Vagina (tissue), 2 donors: ENCODE data around the gene ZNF791. TPM values are rescaled to one million over a fixed set of nuclear protein-coding genes. Genes with fewer than 3 reads are reported as not detected.
A peak's percentile ranks its signal among the peaks of the same experiment; 100 is the strongest.

ENCODE experiments used
- DNase-seq, 2 donors: peaks; one replicate each; pipeline ENCODE4 v3.0.0-alpha.2; 2017; ENCODE audit errors: extremely low spot score in 2 of 2
- H3K27ac ChIP-seq: fragments of 200-600 bp; sonication (generic); one replicate; pipeline ENCODE4 v1.5.1; 2019
- H3K27me3 ChIP-seq: fragments of 200-600 bp; sonication (generic); one replicate; pipeline ENCODE4 v1.5.1; 2019
- H3K36me3 ChIP-seq, 2 donors: fragments of 200-600 bp; sonication (generic); one replicate each; pipeline ENCODE4 v1.5.1; 2017 to 2019
- H3K4me1 ChIP-seq: fragments of 200-600 bp; sonication (generic); one replicate; pipeline ENCODE4 v1.5.1; 2019
- H3K4me3 ChIP-seq, 2 donors: fragments of 200-600 bp; sonication (generic); 1 replicate in 1 of 2; 2 replicates in 1 of 2; pipeline ENCODE4 v1.5.1; 2016 to 2019
- H3K9me3 ChIP-seq: fragments of 200-600 bp; sonication (generic); one replicate; pipeline ENCODE4 v1.5.1; 2019
- POLR2A ChIP-seq, 2 donors: fragments of 450-650 bp; IDR thresholded peaks; one replicate each; pipeline ENCODE4 v1.6.1; 2017; ENCODE audit warnings: antibody characterized with exemption in 2 of 2, mild to moderate bottlenecking in 2 of 2, moderate library complexity in 2 of 2
- POLR2AphosphoS5 ChIP-seq, 2 donors: sonication (generic); formaldehyde crosslinking; IDR thresholded peaks; one replicate each; pipeline ENCODE4 v1.9.0; 2017; ENCODE audit warnings: antibody characterized with exemption in 2 of 2, mild to moderate bottlenecking in 2 of 2, low read depth in 1 of 2; ENCODE audit not compliant: insufficient read depth in 1 of 2
- intact Hi-C: fragments of 100-400 bp; cut with DNase I; formaldehyde crosslinking; loops from one replicate; pipeline ENCODE4 v1.15.1; 2023
- total RNA-seq: library from RNA; depleted of rRNA; stranded (reverse); fragments of >200 nt; gene quantifications from one replicate; pipeline ENCODE4 v1.2.3, GENCODE V29; 2016
- TF ChIP-seq, protein P1 (sequence below), 3 experiments: fragments of 450-650 bp in 2 of 3; fragments of 200-600 bp in 1 of 3; sonication (generic) in 1 of 3; IDR thresholded peaks; one replicate each; pipeline ENCODE4 v1.5.1; 2017 to 2019; ENCODE audit warnings: antibody characterized with exemption in 3 of 3, mild to moderate bottlenecking in 2 of 3, moderate library complexity in 2 of 3

Gene ZNF791
- total RNA-seq, 1 donor from 2014 or later: 17.9 TPM

DNA sequence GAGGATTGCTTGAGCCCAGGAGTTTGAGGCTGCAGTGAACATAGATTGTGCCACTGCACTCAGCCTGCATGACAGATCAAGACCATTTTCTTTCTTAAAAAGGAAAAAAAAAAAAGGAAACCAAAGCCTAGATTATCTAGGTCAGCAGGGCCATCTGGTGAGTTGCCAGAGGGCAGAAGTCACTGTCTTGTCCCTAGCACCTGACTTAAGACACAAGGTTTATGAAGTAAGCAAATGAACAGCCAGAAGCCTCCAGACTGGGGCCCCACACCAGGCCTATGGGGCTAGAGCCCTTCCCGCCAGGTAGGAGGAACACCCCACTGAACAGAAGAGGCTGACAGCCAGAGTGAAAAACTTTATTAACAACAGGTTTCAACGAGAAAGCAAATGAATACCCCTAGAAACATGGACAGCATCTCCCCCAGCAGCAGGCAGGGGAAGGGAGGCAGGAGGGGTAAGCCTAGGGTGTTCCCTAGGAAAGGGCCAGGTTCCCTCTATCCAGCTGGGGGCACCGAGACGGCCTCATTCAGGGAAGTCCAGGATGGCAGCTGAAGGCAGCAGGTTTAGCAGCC lies 57.1 kb downstream of the ZNF791 start:
- no peak for DNase-seq

DNA sequence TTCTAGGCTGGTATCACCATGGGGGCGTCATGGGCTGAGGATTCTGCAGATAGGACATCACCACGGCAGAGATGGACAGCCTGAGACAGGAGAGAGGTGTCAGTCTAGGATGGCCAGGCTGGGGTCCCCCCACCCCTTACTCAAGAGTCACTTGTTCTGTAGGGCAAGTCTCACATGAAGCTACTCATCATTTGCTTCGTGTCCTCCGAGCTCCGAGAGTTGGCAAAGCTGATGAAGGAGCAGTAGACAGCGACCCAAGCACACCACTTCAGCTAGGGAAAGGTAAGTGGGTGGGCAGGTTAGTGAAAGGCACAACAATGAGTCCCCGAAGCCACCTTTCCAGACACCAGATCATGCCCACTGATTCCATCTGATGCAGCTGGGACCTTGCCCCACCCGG lies 57.6 kb downstream of the ZNF791 start:
- TF ChIP-seq POLR2A (IDR thresholded peaks at IDR 0.05): no peak
- TF ChIP-seq POLR2AphosphoS5 (IDR thresholded peaks at IDR 0.05; ENCODE audit: insufficient read depth in 1 of 2, low read depth in 1 of 2): no peak
- TF ChIP-seq, protein P1, sequence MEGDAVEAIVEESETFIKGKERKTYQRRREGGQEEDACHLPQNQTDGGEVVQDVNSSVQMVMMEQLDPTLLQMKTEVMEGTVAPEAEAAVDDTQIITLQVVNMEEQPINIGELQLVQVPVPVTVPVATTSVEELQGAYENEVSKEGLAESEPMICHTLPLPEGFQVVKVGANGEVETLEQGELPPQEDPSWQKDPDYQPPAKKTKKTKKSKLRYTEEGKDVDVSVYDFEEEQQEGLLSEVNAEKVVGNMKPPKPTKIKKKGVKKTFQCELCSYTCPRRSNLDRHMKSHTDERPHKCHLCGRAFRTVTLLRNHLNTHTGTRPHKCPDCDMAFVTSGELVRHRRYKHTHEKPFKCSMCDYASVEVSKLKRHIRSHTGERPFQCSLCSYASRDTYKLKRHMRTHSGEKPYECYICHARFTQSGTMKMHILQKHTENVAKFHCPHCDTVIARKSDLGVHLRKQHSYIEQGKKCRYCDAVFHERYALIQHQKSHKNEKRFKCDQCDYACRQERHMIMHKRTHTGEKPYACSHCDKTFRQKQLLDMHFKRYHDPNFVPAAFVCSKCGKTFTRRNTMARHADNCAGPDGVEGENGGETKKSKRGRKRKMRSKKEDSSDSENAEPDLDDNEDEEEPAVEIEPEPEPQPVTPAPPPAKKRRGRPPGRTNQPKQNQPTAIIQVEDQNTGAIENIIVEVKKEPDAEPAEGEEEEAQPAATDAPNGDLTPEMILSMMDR (IDR thresholded peaks at IDR 0.05): no peak
- H3K4me1 ChIP-seq: peaks cover 49% of the 10 kb centered on the region
- H3K27ac ChIP-seq: peak overlapping the region; percentile 96
- DNase-seq: no peak
- peak overlapping the region; percentile 77 to 83 for H3K4me3 ChIP-seq
- intact Hi-C loops: loop anchor here (10.0 kb wide), 1 partner anchor 54 kb away; the partner anchor contains the start of genes ZNF490 and ZNF791
- H3K9me3 ChIP-seq: no peaks in the 10 kb centered on the region
- peaks cover 0 to 15% of the 10 kb centered on the region in 2 donors for H3K36me3 ChIP-seq
- no peaks in the 10 kb centered on the region for H3K27me3 ChIP-seq

More for the DNA sequence above, 57.1 kb downstream of the ZNF791 start:
- Histone ChIP-seq H3K36me3 (peaks cover 0 to 18% of the 10 kb centered on the region in 2 donors), H3K4me1 (peaks cover 49% of the 10 kb centered on the region), H3K4me3 (peak overlapping the region in 1 of 2 donors; percentile 77), H3K27ac (no peak overlapping the region), H3K27me3 (no peaks in the 10 kb centered on the region), H3K9me3 (no peaks in the 10 kb centered on the region)
- intact Hi-C loops: loop anchor here (10.0 kb wide), 1 partner anchor 53 kb away; the partner anchor contains the start of genes ZNF490 and ZNF791
- TF ChIP-seq, protein P1 (IDR thresholded peaks at IDR 0.05): no peak

DNA sequence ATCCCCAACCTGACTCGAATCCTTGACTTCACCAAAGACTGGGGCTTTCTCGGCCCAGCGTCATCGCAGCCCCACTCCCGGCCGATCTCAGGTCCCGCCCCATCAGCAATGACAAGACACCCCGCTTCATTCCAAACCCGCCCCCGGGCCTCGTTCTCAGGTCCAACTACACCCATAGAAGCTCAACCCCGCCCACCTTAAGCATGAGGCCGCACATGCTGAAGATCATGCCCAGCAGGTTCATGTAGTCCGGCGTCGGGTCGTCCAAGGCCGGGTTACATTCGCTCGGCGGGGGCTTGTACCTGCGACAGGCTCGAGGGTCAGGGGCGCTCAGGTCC lies 58.2 kb downstream of the ZNF791 start:
- intact Hi-C loops: loop anchor here (1.0 to 10.0 kb wide), 2 partner anchors 12 to 54 kb away; partner anchors contain the start of genes DHPS, ZNF490 and ZNF791
- Histone ChIP-seq H3K36me3 (peaks cover 0 to 14% of the 10 kb centered on the region in 2 donors), H3K27ac (peak overlapping the region; percentile 96), H3K4me3 (peak overlapping the region; percentile 77 to 83), H3K4me1 (peaks cover 49% of the 10 kb centered on the region), H3K9me3 (no peaks in the 10 kb centered on the region), H3K27me3 (no peaks in the 10 kb centered on the region)
- no peak for DNase-seq
- TF ChIP-seq POLR2A (IDR thresholded peaks at IDR 0.05): no peak
- TF ChIP-seq POLR2AphosphoS5 (IDR thresholded peaks at IDR 0.05; ENCODE audit: insufficient read depth in 1 of 2, low read depth in 1 of 2): no peak
- TF ChIP-seq, protein P1 (IDR thresholded peaks at IDR 0.05): no peak

DNA sequence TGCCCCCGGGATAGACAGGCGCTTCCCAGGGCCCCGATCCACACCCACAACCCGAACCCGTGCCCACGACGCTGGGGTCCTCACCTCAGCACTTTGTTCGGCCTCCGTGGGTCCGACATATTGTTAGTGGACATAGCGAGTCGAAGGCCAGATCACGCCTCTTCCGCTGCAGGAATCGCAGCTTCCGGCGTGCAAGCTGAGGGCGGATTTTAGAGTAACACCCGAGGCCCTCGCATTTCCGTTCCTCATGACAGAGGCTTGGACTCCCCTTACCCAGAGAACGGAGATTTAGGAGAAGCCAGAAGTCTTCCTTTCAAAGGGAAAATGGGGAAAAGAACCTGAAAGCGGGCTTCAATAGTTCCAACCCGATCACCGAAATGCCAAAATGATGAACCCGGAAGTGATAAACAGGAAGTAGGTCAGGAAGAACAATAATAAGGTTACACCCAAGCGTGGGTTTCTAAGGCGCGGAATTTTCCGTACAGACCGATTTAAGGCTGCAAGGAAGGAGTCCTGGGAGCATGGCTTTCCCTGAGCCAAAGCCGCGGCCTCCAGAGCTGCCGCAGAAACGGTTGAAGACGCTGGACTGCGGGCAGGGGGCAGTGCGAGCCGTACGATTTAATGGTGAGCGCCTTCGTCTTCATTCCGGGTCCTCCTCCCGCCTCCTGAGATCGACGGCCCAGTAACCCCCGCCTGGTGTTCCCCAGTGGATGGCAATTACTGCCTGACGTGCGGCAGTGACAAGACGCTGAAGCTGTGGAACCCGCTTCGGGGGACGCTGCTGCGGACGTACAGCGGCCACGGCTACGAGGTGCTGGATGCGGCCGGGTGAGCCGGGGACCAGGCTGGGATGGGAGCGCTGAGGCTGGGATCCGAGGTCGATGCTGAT lies 58.8 kb downstream of the ZNF791 start:
- Histone ChIP-seq H3K4me1 (peaks cover 49% of the 10 kb centered on the region), H3K27me3 (no peaks in the 10 kb centered on the region), H3K9me3 (no peaks in the 10 kb centered on the region), H3K4me3 (peak overlapping the region; percentile 77 to 83), H3K36me3 (peaks cover 0 to 18% of the 10 kb centered on the region in 2 donors), H3K27ac (peak overlapping the region; percentile 96)
- intact Hi-C loops: loop anchor here (1.0 to 10.0 kb wide), 2 partner anchors 12 to 55 kb away; partner anchors contain the start of genes DHPS, ZNF490 and ZNF791
- no peak for TF ChIP-seq POLR2A (IDR thresholded peaks at IDR 0.05)
- TF ChIP-seq, protein P1 (IDR thresholded peaks at IDR 0.05): peak in 1 of 3 experiments; percentile 23
- peak; percentile 76 to 95 for TF ChIP-seq POLR2AphosphoS5 (IDR thresholded peaks at IDR 0.05; ENCODE audit: insufficient read depth in 1 of 2, low read depth in 1 of 2)
- DNase-seq: no peak
